ENCODE results near the gene AHCYL1. TPM values are rescaled to one million over a fixed set of nuclear protein-coding genes. Genes with fewer than 3 reads are reported as not detected.

The AHCYL1 gene
- total and polyA plus RNA-seq, 2 experiments from 2014 or later, result 56.2 to 97.6 TPM

DNA sequence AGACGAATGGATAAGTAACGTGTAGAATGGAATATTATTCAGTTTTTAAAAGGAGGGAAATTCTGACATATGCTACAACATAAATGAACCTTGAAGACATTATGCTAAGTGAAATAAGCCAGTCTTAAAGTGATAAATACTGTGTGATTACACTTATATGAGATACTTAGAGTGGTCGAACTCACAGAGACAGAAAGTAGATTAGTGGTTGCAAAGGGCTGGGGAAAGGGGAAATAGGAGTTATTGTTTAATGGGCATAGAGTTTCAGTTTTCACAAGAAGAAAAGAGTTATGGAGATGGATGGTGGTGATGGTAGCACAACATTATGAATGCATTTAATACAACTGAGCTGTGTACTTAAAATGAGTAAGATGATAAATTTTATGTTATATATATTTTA lies 14.7 kb upstream of the AHCYL1 start:
- no peak overlapping the region for H3K4me3 ChIP-seq
- no peaks in the 10 kb centered on the region for H4K20me1 ChIP-seq (ENCODE audit: insufficient read depth, poor library complexity, severe bottlenecking)
- H3K36me3 ChIP-seq (replicated peaks; ENCODE audit: insufficient read depth, low read depth), result no peaks in the 10 kb centered on the region
- H3K4me2 ChIP-seq, result no peak overlapping the region
- no peaks in the 10 kb centered on the region for H3K4me1 ChIP-seq (ENCODE audit: insufficient read depth)
- no peaks in the 10 kb centered on the region for H3K27me3 ChIP-seq
- no peaks in the 10 kb centered on the region for H3K9me3 ChIP-seq (ENCODE audit: low read depth)
- DNase-seq (ENCODE audit: low spot score), result no peak
- TF ChIP-seq EZH2phosphoT487 (IDR thresholded peaks at IDR 0.05; ENCODE audit: low read depth, severe bottlenecking, unreplicated experiment), result no peak
- TF ChIP-seq, protein P1, sequence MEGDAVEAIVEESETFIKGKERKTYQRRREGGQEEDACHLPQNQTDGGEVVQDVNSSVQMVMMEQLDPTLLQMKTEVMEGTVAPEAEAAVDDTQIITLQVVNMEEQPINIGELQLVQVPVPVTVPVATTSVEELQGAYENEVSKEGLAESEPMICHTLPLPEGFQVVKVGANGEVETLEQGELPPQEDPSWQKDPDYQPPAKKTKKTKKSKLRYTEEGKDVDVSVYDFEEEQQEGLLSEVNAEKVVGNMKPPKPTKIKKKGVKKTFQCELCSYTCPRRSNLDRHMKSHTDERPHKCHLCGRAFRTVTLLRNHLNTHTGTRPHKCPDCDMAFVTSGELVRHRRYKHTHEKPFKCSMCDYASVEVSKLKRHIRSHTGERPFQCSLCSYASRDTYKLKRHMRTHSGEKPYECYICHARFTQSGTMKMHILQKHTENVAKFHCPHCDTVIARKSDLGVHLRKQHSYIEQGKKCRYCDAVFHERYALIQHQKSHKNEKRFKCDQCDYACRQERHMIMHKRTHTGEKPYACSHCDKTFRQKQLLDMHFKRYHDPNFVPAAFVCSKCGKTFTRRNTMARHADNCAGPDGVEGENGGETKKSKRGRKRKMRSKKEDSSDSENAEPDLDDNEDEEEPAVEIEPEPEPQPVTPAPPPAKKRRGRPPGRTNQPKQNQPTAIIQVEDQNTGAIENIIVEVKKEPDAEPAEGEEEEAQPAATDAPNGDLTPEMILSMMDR (IDR thresholded peaks at IDR 0.05; ENCODE audit: poor library complexity), result no peak
- WGBS (ENCODE audit: low lambda C conversion rate, missing lambda C conversion rate), result 92% methylated on average over 3 of the region's 3 CpGs
- H2AFZ ChIP-seq, result no peak overlapping the region
- no peak overlapping the region for H3K27ac ChIP-seq
- H3K79me2 ChIP-seq, result no peaks in the 10 kb centered on the region
- H3K9me2 ChIP-seq (replicated peaks; ENCODE audit: insufficient read depth), result no peaks in the 10 kb centered on the region

DNA sequence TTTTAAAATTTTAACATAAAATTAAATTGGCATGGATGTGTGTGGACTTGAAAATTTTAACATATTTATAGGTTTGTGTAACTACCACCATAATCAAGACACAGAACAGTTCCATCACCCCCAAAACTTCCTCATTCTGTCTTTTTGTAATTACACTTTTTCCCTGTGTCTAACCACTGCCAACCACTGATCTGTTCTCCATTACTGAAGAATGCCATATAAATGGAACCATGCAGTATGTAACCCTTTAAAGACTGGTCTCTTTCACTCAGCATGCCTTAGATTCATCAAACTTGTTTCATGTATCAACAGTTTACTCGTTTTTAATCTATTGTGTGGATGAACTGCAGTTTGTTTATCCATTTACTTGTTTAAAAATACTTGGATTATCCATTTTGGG lies 13.0 kb upstream of the AHCYL1 start:
- TF ChIP-seq EZH2phosphoT487 (IDR thresholded peaks at IDR 0.05; ENCODE audit: low read depth, severe bottlenecking, unreplicated experiment) (no peak), EZH2 (IDR thresholded peaks at IDR 0.05; ENCODE audit: borderline replicate concordance) (no peak)
- TF ChIP-seq, protein P1 (IDR thresholded peaks at IDR 0.05; ENCODE audit: poor library complexity), result no peak
- Histone ChIP-seq H3K79me2 (no peaks in the 10 kb centered on the region), H3K4me2 (no peak overlapping the region), H3K4me1 (ENCODE audit: insufficient read depth) (no peaks in the 10 kb centered on the region), H3K27me3 (no peaks in the 10 kb centered on the region), H4K20me1 (ENCODE audit: insufficient read depth, poor library complexity, severe bottlenecking) (no peaks in the 10 kb centered on the region), H3K27ac (no peak overlapping the region), H3K36me3 (replicated peaks; ENCODE audit: insufficient read depth, low read depth) (no peaks in the 10 kb centered on the region), H2AFZ (no peak overlapping the region), H3K4me3 (no peak overlapping the region), H3K9me3 (ENCODE audit: low read depth) (no peaks in the 10 kb centered on the region), H3K9me2 (replicated peaks; ENCODE audit: insufficient read depth) (no peaks in the 10 kb centered on the region)
- 31% methylated on average over 1 of the region's 1 CpG for WGBS (ENCODE audit: low lambda C conversion rate, missing lambda C conversion rate)
- DNase-seq (ENCODE audit: low spot score), result no peak

DNA sequence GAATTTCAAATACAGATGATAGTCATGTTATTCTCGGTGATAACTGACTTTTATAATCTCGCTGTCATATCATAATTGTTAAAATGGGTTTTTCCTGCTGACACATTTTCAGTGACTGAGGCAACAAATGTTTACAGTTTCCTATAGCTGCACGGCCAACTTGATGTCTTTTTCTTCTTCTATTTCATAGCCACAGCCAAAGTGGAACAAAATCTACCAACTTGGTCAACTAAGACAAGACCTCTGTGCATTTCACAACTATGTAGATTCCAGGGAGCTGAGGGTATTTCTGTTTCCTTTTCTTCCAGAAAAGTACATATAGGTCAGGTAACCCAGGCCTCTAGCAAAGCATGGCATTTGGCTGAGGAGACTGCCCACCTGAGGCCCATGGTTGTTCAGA lies 10.4 kb upstream of the AHCYL1 start:
- WGBS (ENCODE audit: low lambda C conversion rate, missing lambda C conversion rate), result 87% methylated on average over 3 of the region's 3 CpGs
- Histone ChIP-seq H3K4me2 (no peak overlapping the region), H3K4me3 (no peak overlapping the region), H3K9me3 (ENCODE audit: low read depth) (no peaks in the 10 kb centered on the region), H2AFZ (no peak overlapping the region), H3K4me1 (ENCODE audit: insufficient read depth) (peaks cover 11% of the 10 kb centered on the region), H3K27ac (no peak overlapping the region), H3K9me2 (replicated peaks; ENCODE audit: insufficient read depth) (no peaks in the 10 kb centered on the region), H3K27me3 (no peaks in the 10 kb centered on the region), H3K36me3 (replicated peaks; ENCODE audit: insufficient read depth, low read depth) (no peaks in the 10 kb centered on the region), H3K79me2 (no peaks in the 10 kb centered on the region), H4K20me1 (ENCODE audit: insufficient read depth, poor library complexity, severe bottlenecking) (no peaks in the 10 kb centered on the region)
- DNase-seq (ENCODE audit: low spot score), result no peak
- no peak for TF ChIP-seq EZH2phosphoT487 (IDR thresholded peaks at IDR 0.05; ENCODE audit: low read depth, severe bottlenecking, unreplicated experiment)
- TF ChIP-seq, protein P1 (IDR thresholded peaks at IDR 0.05; ENCODE audit: poor library complexity), result no peak
- TF ChIP-seq EZH2 (IDR thresholded peaks at IDR 0.05; ENCODE audit: borderline replicate concordance), result no peak

DNA sequence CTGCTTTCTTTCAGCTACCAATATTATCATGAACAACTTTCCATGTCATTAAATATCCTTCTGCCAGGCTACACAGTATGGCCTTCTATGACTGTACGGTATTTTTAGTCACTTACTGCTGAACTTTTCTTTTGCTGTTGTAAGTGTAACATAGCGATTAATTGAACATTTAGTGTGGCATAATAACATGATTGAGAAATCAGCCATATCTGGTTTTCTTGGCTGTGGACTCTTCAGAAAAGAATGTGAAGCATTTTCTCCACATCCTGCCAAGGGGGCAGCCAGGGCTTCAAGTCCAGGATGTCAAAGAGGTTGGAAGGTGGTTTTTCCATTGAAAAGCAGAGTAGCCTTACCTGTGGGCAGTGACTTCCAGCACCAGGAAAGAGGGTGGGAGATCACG lies 8.8 kb upstream of the AHCYL1 start:
- 91% methylated on average over 3 of the region's 3 CpGs for WGBS (ENCODE audit: low lambda C conversion rate, missing lambda C conversion rate)
- TF ChIP-seq EZH2 (IDR thresholded peaks at IDR 0.05; ENCODE audit: borderline replicate concordance), result no peak
- TF ChIP-seq, protein P1 (IDR thresholded peaks at IDR 0.05; ENCODE audit: poor library complexity), result no peak
- no peak for TF ChIP-seq EZH2phosphoT487 (IDR thresholded peaks at IDR 0.05; ENCODE audit: low read depth, severe bottlenecking, unreplicated experiment)
- no peak overlapping the region for H3K4me2 ChIP-seq

More for the DNA sequence above, 8.8 kb upstream of the AHCYL1 start:
- H3K4me1 ChIP-seq (ENCODE audit: insufficient read depth), result peaks cover 21% of the 10 kb centered on the region
- no peak for DNase-seq (ENCODE audit: low spot score)
- no peak overlapping the region for H3K27ac ChIP-seq
- no peaks in the 10 kb centered on the region for H3K27me3 ChIP-seq
- H3K79me2 ChIP-seq, result no peaks in the 10 kb centered on the region
- H3K9me3 ChIP-seq (ENCODE audit: low read depth), result no peaks in the 10 kb centered on the region
- H4K20me1 ChIP-seq (ENCODE audit: insufficient read depth, poor library complexity, severe bottlenecking), result no peaks in the 10 kb centered on the region
- H3K4me3 ChIP-seq, result no peak overlapping the region
- H3K9me2 ChIP-seq (replicated peaks; ENCODE audit: insufficient read depth), result no peaks in the 10 kb centered on the region
- no peaks in the 10 kb centered on the region for H3K36me3 ChIP-seq (replicated peaks; ENCODE audit: insufficient read depth, low read depth)
- no peak overlapping the region for H2AFZ ChIP-seq

Measured in hepatocyte (in vitro differentiated cells).